ENCODE results near the gene SLIT3.

GRCh38 chr5:168649306-168649705 lies 651.6 kb downstream of the SLIT3 start:
- TF ChIP-seq CTBP1 (IDR thresholded peaks at IDR 0.05; ENCODE audit: borderline replicate concordance): no peak
- no peak for TF ChIP-seq ARNT (IDR thresholded peaks at IDR 0.05)
- no peak for TF ChIP-seq ELF4 (IDR thresholded peaks at IDR 0.05)
- TF ChIP-seq SUZ12 (IDR thresholded peaks at IDR 0.05): no peak
- TF ChIP-seq FOXK2 (IDR thresholded peaks at IDR 0.05): no peak
- TF ChIP-seq BHLHE40 (IDR thresholded peaks at IDR 0.05; ENCODE audit: borderline replicate concordance): no peak
- TF ChIP-seq NFRKB (IDR thresholded peaks at IDR 0.05): no peak
- TF ChIP-seq PKNOX1 (IDR thresholded peaks at IDR 0.05): no peak
- TF ChIP-seq ZNF384 (IDR thresholded peaks at IDR 0.05): no peak
- no peak for TF ChIP-seq FOXM1 (IDR thresholded peaks at IDR 0.05; ENCODE audit: borderline replicate concordance)
- TF ChIP-seq SP1 (IDR thresholded peaks at IDR 0.05): no peak
